ENCODE results near the gene TBX19.
A peak's percentile ranks its signal among the peaks of the same experiment; 100 is the strongest.

Gene TBX19

GRCh38 chr1:168324745-168325425 is 44.2 kb downstream of the TBX19 start:
- H3K27ac Mint-ChIP-seq = no peak overlapping the region
- ATAC-seq = no peak
- H3K4me3 Mint-ChIP-seq = no peak overlapping the region
- H3K27me3 Mint-ChIP-seq = no peaks in the 10 kb centered on the region
- peaks cover 16% of the 10 kb centered on the region for H3K36me3 Mint-ChIP-seq
- H3K4me1 Mint-ChIP-seq = no peaks in the 10 kb centered on the region
- H3K9me3 Mint-ChIP-seq = no peaks in the 10 kb centered on the region

GRCh38 chr1:168328731-168329364 is 48.2 kb downstream of the TBX19 start:
- no peak for ATAC-seq
- Mint-ChIP-seq H3K4me1 (no peaks in the 10 kb centered on the region), H3K36me3 (peaks cover 21% of the 10 kb centered on the region), H3K27ac (no peak overlapping the region), H3K27me3 (no peaks in the 10 kb centered on the region), H3K9me3 (no peaks in the 10 kb centered on the region), H3K4me3 (no peak overlapping the region)

- no peak for ATAC-seq
- H3K27me3 Mint-ChIP-seq = no peaks in the 10 kb centered on the region
Observed at GRCh38 chr1:168330285-168330684, 49.6 kb downstream of the TBX19 start.

GRCh38 chr1:168331569-168331968 is 50.9 kb downstream of the TBX19 start:
- ATAC-seq = no peak
- Mint-ChIP-seq H3K27ac (no peak overlapping the region), H3K4me1 (no peaks in the 10 kb centered on the region), H3K27me3 (no peaks in the 10 kb centered on the region), H3K9me3 (no peaks in the 10 kb centered on the region), H3K4me3 (no peak overlapping the region), H3K36me3 (peaks cover 11% of the 10 kb centered on the region)

More at GRCh38 chr1:168330285-168330684, 49.6 kb downstream of the TBX19 start:
- Mint-ChIP-seq H3K9me3 (no peaks in the 10 kb centered on the region), H3K27ac (no peak overlapping the region), H3K4me1 (no peaks in the 10 kb centered on the region), H3K4me3 (no peak overlapping the region), H3K36me3 (peaks cover 13% of the 10 kb centered on the region)

- no peaks in the 10 kb centered on the region for H3K9me3 Mint-ChIP-seq
- no peak for ATAC-seq
- H3K4me1 Mint-ChIP-seq = no peaks in the 10 kb centered on the region
- H3K36me3 Mint-ChIP-seq = peaks cover 4% of the 10 kb centered on the region
- H3K27me3 Mint-ChIP-seq = peaks cover 9% of the 10 kb centered on the region
- no peak overlapping the region for H3K4me3 Mint-ChIP-seq
- H3K27ac Mint-ChIP-seq = no peak overlapping the region
Observed at GRCh38 chr1:168333562-168334276, 53.0 kb downstream of the TBX19 start.

- no peaks in the 10 kb centered on the region for H3K9me3 Mint-ChIP-seq
- H3K4me3 Mint-ChIP-seq = no peak overlapping the region
- H3K27me3 Mint-ChIP-seq = peaks cover 9% of the 10 kb centered on the region
- no peak overlapping the region for H3K27ac Mint-ChIP-seq
- ATAC-seq = no peak
- H3K36me3 Mint-ChIP-seq = peaks cover 4% of the 10 kb centered on the region
- H3K4me1 Mint-ChIP-seq = no peaks in the 10 kb centered on the region
Observed at GRCh38 chr1:168335500-168335899, 54.8 kb downstream of the TBX19 start.

- Mint-ChIP-seq H3K4me1 (peaks cover 12% of the 10 kb centered on the region), H3K9me3 (no peaks in the 10 kb centered on the region)
Observed at GRCh38 chr1:168338589-168339503, 58.2 kb downstream of the TBX19 start.

GRCh38 chr1:168340781-168341482 is 60.3 kb downstream of the TBX19 start:
- ATAC-seq = no peak
- H3K27ac Mint-ChIP-seq = no peak overlapping the region

More at GRCh38 chr1:168338589-168339503, 58.2 kb downstream of the TBX19 start:
- no peaks in the 10 kb centered on the region for H3K36me3 Mint-ChIP-seq
- H3K27me3 Mint-ChIP-seq = peaks cover 9% of the 10 kb centered on the region
- no peak for ATAC-seq
- no peak overlapping the region for H3K27ac Mint-ChIP-seq
- H3K4me3 Mint-ChIP-seq = no peak overlapping the region

GRCh38 chr1:168341483-168341975 is 60.9 kb downstream of the TBX19 start:
- Mint-ChIP-seq H3K27ac (no peak overlapping the region), H3K36me3 (no peaks in the 10 kb centered on the region), H3K27me3 (peaks cover 9% of the 10 kb centered on the region), H3K4me3 (no peak overlapping the region), H3K4me1 (peaks cover 12% of the 10 kb centered on the region), H3K9me3 (no peaks in the 10 kb centered on the region)
- no peak for ATAC-seq

More at GRCh38 chr1:168340781-168341482, 60.3 kb downstream of the TBX19 start:
- H3K9me3 Mint-ChIP-seq = no peaks in the 10 kb centered on the region
- no peaks in the 10 kb centered on the region for H3K36me3 Mint-ChIP-seq
- H3K27me3 Mint-ChIP-seq = peaks cover 9% of the 10 kb centered on the region
- H3K4me3 Mint-ChIP-seq = no peak overlapping the region
- H3K4me1 Mint-ChIP-seq = peaks cover 12% of the 10 kb centered on the region

GRCh38 chr1:168342572-168343280 is 62.0 kb downstream of the TBX19 start:
- peak overlapping the region; percentile 66 for H3K27ac Mint-ChIP-seq

GRCh38 chr1:168343566-168343965 is 62.9 kb downstream of the TBX19 start:
- peaks cover 1% of the 10 kb centered on the region for H3K27me3 Mint-ChIP-seq
- H3K4me1 Mint-ChIP-seq = peaks cover 20% of the 10 kb centered on the region

More at GRCh38 chr1:168342572-168343280, 62.0 kb downstream of the TBX19 start:
- Mint-ChIP-seq H3K36me3 (no peaks in the 10 kb centered on the region), H3K27me3 (peaks cover 9% of the 10 kb centered on the region), H3K4me1 (peaks cover 12% of the 10 kb centered on the region), H3K9me3 (no peaks in the 10 kb centered on the region), H3K4me3 (peak overlapping the region; percentile 29)
- ATAC-seq = peak; percentile 97

GRCh38 chr1:168344517-168344916 is 63.8 kb downstream of the TBX19 start:
- Mint-ChIP-seq H3K4me3 (no peak overlapping the region), H3K4me1 (peaks cover 20% of the 10 kb centered on the region), H3K36me3 (no peaks in the 10 kb centered on the region), H3K27me3 (no peaks in the 10 kb centered on the region), H3K27ac (no peak overlapping the region), H3K9me3 (no peaks in the 10 kb centered on the region)
- ATAC-seq = no peak

More at GRCh38 chr1:168343566-168343965, 62.9 kb downstream of the TBX19 start:
- no peaks in the 10 kb centered on the region for H3K36me3 Mint-ChIP-seq
- H3K4me3 Mint-ChIP-seq = no peak overlapping the region
- no peaks in the 10 kb centered on the region for H3K9me3 Mint-ChIP-seq
- no peak for ATAC-seq
- H3K27ac Mint-ChIP-seq = peak overlapping the region; percentile 66

GRCh38 chr1:168345939-168346338 is 65.3 kb downstream of the TBX19 start:
- Mint-ChIP-seq H3K36me3 (no peaks in the 10 kb centered on the region), H3K4me1 (peaks cover 20% of the 10 kb centered on the region), H3K27ac (no peak overlapping the region)

More at GRCh38 chr1:168345939-168346338, 65.3 kb downstream of the TBX19 start:
- no peak overlapping the region for H3K4me3 Mint-ChIP-seq
- ATAC-seq = no peak
- H3K9me3 Mint-ChIP-seq = no peaks in the 10 kb centered on the region
- H3K27me3 Mint-ChIP-seq = no peaks in the 10 kb centered on the region

All from stimulated activated memory B cell treated with anti-CD40 and anti-IgM and Interleukin-4, amounts not matched to agents 10 μg/mL and 1 μg/mL and 100 μg/mL, for 72 hours (primary cell).